Stimulated activated CD8-positive, alpha-beta memory T cell treated with anti-CD3 and anti-CD28 coated beads, Interleukin-15, amount 100 ng/mL, for 4 hours (primary cell): ENCODE data around the gene INPP5J.

Experiments used
- DNase-seq, 2 donors: peaks; one replicate each; pipeline ENCODE4 v3.0.0-alpha.2; 2020; ENCODE audit warnings: low read depth in 2 of 2

Gene INPP5J

DNA sequence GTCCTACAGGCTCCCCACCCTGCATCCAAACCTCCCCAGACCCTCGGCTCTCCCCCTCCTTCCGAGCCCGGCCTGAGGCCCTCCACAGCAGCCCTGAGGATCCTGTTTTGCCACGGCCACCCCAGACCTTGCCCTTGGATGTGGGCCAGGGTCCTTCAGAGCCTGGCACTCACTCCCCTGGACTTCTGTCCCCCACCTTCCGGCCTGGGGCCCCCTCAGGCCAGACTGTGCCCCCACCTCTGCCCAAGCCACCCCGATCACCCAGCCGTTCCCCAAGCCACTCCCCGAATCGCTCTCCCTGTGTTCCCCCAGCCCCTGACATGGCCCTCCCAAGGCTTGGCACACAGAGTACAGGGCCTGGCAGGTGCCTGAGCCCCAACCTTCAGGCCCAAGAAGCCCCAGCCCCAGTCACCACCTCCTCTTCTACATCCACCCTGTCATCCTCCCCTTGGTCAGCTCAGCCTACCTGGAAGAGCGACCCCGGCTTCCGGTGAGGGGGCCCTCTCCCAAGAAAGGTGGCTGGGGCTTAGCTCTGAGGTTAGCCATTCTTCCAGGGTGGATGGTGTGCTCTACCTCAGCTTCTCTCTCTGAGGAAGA is 2.9 kb downstream of the INPP5J start:
- DNase-seq: no peak

DNA sequence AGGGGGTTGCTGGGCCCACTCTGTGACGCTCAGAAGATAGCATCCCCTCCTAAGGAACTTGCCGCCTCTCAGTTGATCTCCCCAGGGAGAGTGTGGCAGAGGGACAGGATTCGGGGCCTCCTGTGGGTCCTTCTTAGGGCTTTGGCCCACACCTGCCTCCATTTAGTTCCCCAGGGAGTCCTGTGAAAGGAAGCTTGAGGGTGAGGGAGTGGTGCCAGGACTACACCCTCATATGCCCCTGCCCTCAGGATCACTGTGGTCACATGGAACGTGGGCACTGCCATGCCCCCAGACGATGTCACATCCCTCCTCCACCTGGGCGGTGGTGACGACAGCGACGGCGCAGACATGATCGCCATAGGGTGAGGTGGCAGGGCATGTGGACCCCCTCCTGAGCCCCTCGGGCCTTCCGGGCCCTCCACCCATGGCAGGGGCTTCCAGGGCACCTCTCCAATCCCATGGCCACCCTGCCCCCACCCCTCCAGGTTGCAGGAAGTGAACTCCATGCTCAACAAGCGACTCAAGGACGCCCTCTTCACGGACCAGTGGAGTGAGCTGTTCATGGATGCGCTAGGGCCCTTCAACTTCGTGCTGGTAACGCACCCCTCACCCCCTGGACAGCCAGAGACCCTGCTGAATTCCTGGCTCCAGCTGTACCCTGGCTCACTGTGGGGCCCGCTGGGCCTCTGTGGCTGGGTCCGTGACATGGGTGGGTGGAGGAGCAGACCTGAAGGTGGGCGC is 3.5 kb downstream of the INPP5J start:
- no peak for DNase-seq

DNA sequence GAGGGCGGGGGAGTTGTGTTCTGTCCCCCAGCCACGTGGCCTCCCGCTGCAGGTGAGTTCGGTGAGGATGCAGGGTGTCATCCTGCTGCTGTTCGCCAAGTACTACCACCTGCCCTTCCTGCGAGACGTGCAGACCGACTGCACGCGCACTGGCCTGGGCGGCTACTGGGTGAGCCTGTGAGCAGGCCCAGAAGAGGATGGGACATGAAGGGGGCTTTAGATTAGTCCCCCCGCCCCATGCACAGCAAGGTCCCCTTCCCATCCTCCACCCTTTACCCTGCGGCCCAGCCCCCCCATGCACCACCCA is 4.1 kb downstream of the INPP5J start:
- no peak for DNase-seq

DNA sequence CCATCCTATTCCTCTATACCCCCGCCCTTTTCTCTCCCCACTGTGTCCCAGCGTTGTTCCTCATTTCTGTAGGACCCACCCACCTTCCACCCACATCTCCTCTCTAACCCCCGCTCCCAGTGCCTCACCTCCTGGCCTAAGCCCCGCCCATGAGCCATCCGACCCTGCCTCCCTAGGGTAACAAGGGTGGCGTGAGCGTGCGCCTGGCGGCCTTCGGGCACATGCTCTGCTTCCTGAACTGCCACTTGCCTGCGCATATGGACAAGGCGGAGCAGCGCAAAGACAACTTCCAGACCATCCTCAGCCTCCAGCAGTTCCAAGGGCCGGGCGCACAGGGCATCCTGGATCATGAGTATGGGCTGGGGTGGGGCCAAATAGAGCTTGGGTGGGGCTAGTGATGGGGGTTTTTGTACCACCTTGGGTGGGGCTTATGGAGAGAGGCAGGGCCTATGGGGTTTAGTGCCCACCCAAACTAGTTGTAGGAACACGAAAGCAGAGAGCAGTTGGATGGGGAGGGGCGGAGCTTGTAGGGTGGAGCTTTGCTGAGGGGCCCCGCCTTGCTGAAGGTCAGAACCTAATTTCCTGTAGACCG is 4.5 kb downstream of the INPP5J start:
- no peak for DNase-seq

DNA sequence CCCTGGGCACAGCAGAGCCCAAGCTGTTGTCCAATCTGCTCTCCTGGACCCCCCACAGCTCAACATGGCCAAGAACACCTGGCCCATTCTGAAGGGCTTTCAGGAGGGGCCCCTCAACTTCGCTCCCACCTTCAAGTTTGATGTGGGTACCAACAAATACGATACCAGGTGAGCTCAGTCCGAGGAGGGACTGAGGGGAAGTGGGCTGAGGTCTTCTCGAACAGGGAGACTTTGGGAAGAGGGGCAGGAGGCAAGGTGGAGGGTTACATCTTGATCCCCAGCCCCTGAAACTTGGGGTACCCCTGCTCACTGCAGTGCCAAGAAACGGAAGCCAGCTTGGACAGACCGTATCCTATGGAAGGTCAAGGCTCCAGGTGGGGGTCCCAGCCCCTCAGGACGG is 5.4 kb downstream of the INPP5J start:
- no peak for DNase-seq

DNA sequence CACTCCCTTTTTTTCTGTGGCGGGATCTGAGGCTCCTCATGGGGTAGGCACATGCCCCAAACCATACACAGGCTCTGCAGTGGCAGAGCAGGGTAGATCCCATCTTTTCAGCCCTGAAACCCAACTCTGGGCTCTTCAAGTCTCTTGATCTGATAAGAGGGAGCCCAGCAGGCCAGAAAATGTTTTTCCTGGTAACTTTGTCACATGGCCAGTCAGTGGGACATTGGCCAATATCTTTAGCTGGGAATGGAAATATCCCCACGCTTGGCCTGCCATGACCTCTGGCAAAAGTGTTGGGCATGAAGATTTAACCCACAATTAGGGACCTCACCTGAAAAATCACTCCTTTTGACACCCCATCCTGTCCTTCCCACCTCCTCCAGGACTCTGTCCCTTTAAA is 8.1 kb downstream of the INPP5J start:
- DNase-seq: no peak

DNA sequence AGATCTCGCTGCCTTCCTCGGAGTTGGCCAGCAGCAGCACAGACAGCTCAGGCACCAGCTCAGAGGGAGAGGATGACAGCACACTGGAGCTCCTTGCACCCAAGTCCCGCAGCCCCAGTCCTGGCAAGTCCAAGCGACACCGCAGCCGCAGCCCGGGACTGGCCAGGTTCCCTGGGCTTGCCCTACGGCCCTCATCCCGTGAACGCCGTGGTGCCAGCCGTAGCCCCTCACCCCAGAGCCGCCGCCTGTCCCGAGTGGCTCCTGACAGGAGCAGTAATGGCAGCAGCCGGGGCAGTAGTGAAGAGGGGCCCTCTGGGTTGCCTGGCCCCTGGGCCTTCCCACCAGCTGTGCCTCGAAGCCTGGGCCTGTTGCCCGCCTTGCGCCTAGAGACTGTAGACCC is 11.1 kb downstream of the INPP5J start:
- no peak for DNase-seq

DNA sequence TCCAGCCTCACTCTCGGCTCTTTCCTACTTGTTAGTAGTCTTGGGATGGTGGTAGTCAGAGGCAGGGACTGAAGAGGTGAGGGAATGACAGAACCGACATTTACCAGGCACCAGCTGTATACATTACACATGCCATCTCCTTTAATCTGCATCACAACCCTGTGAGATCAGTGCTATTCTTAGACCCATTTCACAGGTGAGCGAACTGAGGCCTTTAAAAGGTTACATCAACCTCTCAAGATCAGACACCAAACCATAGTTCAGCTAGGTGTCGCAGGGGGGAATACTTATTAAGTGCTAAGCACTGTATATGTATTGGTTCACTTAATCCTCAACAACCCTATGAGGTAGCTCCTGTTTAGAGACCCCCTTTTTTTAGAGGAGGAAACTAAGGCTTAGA is 11.9 kb downstream of the INPP5J start:
- no peak for DNase-seq

DNA sequence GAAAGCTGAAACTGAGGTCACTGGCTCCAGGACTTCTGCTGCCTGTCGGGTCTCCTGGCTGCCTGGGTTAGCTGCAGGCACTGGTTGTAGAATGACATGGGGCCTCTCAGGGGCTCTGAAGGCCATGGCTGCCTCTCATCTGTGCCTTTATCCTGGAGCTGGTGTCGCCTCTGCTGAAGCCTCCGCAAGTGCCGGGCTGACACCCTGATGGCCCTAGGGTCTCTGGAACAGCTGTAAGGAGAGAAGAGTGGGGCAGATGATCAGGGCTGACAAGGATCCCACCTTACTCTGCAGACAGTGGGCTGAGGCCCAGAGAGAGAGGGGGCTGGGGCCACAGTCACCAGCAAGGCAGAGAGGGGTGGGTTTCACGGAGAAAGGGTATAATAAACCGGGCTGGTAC is 12.9 kb downstream of the INPP5J start:
- DNase-seq: no peak

DNA sequence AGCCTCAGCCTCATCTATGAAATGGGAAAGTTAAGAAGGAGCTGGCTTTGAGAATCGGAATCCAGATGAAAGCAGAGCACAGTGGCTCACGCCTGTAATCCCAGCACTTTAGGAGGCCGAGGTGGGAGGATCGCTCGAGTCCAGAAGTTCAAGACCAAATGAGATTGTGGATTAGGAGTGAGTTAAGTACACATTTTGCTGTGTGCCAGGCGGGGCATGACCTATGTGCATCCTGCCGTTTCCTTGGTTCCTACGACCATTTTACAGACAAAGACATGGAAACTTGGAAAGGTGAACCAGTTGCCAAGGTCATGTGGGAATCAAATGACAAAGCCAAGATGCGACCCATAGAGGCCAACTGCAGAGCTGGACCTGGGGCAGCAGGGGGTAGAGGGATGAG is 13.4 kb downstream of the INPP5J start:
- DNase-seq: no peak

DNA sequence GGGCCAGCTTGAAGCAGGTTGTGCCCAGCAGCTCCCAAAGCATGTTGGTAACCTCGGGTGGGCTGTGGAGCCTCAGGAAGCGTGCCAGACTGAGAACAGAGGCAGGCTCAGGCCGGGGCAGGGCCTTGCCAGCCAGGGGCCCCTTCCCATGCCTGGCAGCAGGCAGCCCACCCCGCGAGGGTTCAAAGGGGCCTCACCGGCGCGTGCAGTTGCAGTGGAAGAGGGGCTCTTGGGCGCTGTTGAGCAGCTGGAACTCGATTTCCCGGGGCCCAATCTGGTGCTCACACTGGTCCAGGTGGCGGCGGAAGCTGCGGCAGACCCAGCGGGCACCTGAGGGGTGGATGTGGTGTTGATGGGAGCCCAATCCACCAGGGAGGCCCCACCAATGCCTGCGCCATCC is 13.9 kb downstream of the INPP5J start:
- DNase-seq: no peak

DNA sequence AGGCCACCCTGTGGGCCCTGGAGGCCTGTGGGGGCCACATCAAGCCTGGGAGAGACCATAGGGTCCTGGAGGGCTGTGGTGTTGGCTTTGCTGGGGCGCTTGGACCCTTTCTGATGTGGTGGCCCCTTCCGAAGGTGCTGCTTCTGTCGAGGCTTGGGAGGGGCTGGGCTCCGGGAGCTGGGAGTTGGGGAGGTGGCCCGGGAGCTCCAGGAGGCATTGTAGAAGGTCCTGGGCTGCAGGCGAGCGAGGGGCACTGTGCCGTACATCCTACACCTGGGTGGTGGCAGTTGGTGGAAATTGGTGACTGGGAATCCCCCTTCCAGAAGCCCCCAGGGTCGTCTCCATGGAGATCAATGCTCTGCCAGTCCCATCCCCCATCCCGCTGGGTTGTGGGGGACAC is 15.0 kb downstream of the INPP5J start:
- DNase-seq: no peak

DNA sequence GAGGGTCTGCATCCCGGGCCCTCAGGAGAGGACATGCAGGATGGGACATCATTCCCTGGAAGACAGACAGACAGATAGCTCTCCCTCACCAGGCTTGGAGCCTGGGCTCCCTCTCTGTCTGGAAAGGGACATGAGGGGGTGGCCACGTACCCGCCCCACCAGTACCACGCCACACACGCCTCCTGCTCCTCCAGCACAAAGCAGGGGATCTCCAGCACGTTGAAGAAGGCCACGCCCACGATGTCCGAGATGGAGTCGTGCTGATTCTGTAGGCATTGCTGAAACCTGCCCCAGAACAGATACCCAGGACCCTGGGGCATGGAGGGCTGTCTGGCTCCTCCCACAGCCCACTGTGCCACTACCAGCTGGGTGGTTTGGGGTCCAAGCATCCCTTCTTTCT is 15.4 kb downstream of the INPP5J start:
- DNase-seq: no peak

DNA sequence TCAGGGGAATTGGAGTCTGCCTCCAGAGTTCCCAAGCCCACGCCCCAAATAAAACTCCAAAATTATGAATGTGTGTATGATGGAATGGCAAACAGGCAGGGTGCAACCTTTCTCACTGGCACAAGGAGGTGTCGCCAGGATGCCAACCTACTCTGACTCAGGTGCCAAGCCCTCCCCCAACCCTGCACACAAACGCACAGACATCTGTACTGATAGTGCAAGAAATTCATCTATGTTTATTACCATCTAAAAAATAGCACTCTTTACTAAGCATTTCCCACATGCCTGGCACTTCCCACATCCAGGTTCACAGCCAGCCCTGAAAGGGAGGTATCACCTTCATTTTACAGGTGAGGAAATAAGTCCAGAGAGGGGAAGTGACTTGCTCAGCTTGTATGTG is 16.3 kb downstream of the INPP5J start:
- DNase-seq: no peak

DNA sequence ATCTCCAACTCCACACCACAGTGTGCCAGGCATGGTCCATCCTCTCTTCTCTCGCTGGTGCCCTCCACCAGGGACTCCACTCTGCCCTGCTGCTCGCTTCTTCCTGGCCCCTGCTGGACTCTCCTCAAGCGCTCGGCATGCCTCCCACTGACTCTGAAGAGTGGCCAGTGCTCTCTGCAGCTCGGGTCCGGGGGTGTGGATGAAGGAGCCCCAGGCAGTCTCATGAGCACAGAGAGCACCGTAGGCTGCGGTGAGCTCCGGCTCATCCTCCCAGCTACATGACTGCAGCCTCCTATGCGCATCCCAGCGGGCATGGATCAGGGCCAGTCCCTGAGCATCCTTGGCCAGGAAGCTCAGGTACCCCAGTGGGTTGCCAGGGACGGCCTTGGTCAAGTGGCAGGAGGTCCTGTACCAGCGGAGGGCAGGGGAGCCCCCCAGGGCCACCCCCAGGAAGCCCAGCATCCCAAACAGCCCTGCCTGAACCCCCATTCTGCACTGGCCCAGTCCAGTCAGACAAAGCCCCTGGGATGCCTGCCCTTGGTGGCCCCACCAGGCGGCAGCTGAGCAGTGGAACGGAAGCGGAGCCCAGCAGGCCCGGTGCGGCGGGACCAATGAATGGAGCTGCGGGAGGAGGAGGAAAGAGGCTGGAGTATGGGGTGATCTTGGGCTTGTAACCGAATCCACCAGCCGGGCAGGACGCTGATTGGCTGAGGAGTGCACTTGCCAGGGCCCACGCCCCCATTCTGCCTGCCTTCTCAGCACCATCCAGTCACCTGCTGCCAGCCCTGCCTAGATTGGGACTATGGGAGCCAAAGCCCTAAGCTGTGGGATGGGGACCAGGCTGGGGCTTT is 17.3 kb downstream of the INPP5J start, which contains the start of gene PLA2G3:
Gene PLA2G3, minus strand, starts transcription at position 643 of the 851 bp plus-strand sequence. Its CDS starts 154 bp downstream, at position 489.
- no peak for DNase-seq

DNA sequence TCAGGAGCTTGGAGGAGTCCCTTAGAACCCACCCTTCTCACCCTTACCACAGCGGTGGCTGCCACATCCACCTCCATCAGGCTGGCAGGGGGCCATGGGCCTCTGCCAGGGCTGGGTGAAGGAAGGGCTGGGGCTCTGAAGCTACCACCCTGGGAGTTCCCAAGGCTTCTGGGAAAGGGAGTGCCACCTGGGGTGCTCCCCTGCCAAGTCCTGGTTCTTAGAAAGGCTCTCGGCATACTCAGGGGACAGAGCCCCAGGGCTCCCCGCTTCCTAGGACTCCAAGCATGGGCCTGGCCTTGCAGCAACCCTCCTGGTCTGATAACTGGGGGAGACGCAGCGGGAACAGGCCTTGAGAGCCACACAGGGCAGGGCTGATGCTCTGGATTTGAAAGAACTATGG is 18.0 kb downstream of the INPP5J start:
- DNase-seq: no peak

DNA sequence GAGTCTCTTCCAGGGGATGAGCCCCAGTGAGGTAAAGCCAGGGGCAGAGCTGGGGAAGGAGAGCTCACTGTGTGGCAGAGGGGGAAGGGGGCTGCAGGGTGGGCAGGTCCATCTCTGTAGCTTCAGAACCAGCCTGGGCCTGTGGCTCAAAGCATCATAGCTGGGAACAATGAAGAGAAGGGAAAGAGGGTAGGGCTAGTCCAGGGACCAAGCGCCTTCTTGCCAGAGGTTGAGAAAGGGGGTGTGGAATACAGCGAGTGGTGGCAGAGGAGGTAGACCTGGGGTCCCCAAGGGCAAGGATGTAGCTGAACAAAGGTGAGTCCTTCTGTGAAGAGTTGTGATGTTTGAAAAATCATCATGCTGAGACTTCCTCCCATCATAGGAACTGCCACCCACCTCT is 18.8 kb downstream of the INPP5J start:
- DNase-seq: no peak

DNA sequence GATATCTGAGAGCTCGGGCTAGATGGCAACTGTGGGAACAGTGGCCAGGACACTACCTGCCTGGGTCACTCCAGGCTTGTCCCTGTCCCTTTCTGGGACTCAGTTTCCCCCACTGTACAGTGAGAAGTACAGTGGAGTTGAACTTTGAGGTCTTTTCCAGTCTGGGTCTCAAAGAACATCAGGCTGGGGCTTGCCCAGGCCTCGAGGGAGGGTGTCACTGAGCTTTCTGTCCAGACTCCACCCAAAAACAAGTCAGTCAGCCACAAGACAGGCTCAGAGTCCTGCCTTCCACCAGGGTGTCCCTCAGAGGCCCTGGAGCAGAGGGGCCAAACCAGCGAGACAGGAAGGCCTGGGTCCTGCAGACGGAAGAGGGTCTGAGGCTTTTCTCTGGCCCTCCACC is 19.5 kb downstream of the INPP5J start:
- no peak for DNase-seq

DNA sequence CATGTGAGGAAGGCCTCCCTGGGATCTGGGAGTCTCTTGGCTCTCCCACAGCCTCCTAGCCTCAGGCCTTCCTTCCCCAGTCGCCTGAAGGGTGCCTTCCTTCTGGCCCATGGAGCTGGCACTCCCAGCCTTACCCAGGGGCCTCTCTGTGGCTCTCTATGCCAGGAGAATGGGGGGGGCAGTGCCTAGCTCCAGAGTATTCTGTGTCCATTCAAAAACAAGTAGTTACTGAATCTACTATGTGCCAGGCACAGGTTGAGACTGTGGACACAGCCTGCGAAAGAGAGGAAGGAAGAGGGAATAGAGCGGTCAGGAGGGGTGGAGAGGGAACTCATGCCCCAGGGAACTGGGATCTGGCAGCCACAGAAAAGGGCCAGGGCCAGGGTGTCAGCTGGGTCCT is 20.3 kb downstream of the INPP5J start:
- no peak for DNase-seq

DNA sequence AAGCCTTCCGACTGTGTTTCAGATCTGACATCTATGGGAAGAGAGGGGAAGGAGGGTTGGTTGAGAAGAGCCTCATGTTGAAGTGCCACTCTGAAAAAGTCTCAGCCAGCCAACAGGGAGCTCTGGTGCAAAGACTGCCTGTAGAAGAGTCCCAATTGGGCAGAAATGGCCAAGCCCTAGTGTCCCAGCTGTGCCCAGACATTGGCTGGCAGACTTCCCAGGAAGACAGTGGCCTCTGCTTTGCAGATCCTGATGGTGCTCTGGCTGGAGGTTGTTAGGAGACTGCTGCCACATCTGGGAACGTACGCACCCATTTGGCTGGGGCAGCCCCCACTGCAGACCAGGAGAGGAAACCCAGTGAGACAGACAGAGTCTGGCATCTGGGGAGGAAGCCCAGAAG is 20.8 kb downstream of the INPP5J start:
- no peak for DNase-seq

DNA sequence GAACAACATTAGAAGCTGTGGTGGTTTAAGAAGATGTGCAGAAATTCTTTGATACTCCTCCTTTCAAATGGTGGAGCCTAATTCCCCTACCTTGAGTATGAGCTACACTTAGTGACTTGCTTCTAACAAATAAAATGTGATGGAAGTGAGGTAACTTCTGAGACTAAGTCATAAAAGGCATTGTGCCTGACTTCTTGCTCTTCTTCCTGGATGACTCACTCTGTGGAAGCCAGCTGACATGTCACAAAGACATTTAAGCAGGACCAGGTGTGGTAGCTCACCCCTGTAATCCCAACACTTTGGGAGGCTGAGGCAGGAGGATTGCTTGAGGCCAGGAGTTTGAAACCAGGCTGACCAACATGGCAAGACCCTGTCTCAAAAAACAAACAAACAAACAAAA is 21.5 kb downstream of the INPP5J start:
- DNase-seq: no peak

DNA sequence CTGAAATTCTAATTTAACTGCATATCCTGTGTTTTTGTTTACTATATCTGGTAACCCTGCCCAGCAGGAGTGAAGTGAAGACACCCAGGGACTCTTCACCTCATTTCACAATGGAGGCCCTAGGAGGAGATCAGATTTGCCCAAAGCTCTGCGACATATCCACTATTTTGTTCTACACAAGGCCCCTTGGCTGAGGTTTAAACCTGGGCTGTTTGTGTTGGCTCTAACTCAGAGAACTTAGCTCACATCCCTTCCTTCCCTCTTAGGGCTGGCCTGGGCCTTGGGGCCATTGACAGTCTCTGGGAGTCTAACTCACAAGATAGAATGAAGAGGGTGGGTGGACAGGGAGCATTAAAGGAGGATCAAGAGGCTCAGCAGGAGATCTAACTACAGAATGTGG is 25.7 kb downstream of the INPP5J start:
- no peak for DNase-seq
